Measurements from ENCODE around the gene KRTAP5-9. TPM values are rescaled to one million over a fixed set of nuclear protein-coding genes. Genes with fewer than 3 reads are reported as not detected.
"Not testable (repeated sequence)": the region's sequence is repeated elsewhere in the genome, so short reads cannot be mapped to it uniquely, and the experiment has no call there.

KRTAP5-9 gene
- polyA plus RNA-seq, 1 donor (not counting 4 experiments of a cell fraction or from before 2014, with no cell fraction given) = 0.05 TPM

- Histone ChIP-seq H3K9ac (ENCODE audit: control insufficient read depth, extremely low read depth, insufficient read depth, low read length) (no peak overlapping the region), H3K4me2 (ENCODE audit: control insufficient read depth, extremely low read depth, insufficient read depth, low read depth, low read length) (no peak overlapping the region), H3K27ac (ENCODE audit: control insufficient read depth, insufficient read depth, low read length) (no peak overlapping the region), H3K36me3 (ENCODE audit: control insufficient read depth in 2 of 2, extremely low read depth in 1 of 2, insufficient read depth in 2 of 2, low read length in 2 of 2) (no peaks in the 10 kb centered on the region), H3K4me3 (ENCODE audit: control insufficient read depth in 2 of 3, extremely low read depth in 1 of 3, insufficient read depth in 2 of 3, low read depth in 1 of 3, low read length in 3 of 3) (no peak overlapping the region), H3K27me3 (ENCODE audit: control insufficient read depth, extremely low read depth, insufficient read depth, low read length) (peaks cover 5% of the 10 kb centered on the region), H3K9me3 (ENCODE audit: control insufficient read depth, low read depth, low read length) (no peaks in the 10 kb centered on the region), H3K79me2 (ENCODE audit: control insufficient read depth, insufficient read depth, low read length) (no peaks in the 10 kb centered on the region), H2AFZ (ENCODE audit: control insufficient read depth, low read length) (no peak overlapping the region), H4K20me1 (ENCODE audit: control insufficient read depth, extremely low read depth, insufficient read depth, low read length) (no peaks in the 10 kb centered on the region), H3K9me1 (ENCODE audit: control insufficient read depth, extremely low read depth, insufficient read depth, low read length) (no peaks in the 10 kb centered on the region), H3K4me1 (ENCODE audit: control insufficient read depth, extremely low read depth, insufficient read depth, low read length) (no peaks in the 10 kb centered on the region)
- TF ChIP-seq EZH2 (IDR thresholded peaks at IDR 0.05; ENCODE audit: low read length) (no peak), CTCF (optimal IDR thresholded peaks at IDR 0.05 in 1 of 3, IDR thresholded peaks at IDR 0.05 in 1 of 3, conservative IDR thresholded peaks at IDR 0.05 in 1 of 3; ENCODE audit: extremely low read depth in 1 of 3, insufficient read depth in 2 of 3, low read length in 3 of 3) (no peak)
- dilution Hi-C loops (cut with MboI; ENCODE audit: extremely low pct_ligation_motif_present, low sequenced_read_pairs) = no loop called here
- no peak for FAIRE-seq
- no peak for DNase-seq (ENCODE audit: low read depth, low spot score)
Measured at GRCh38 chr11:71577469-71578004, 29.3 kb downstream of the KRTAP5-9 start.

- H3K9ac ChIP-seq (ENCODE audit: control insufficient read depth, extremely low read depth, insufficient read depth, low read length); H3K4me3 ChIP-seq (ENCODE audit: control insufficient read depth in 2 of 3, extremely low read depth in 1 of 3, insufficient read depth in 2 of 3, low read depth in 1 of 3, low read length in 3 of 3); H3K27ac ChIP-seq (ENCODE audit: control insufficient read depth, insufficient read depth, low read length); H3K9me3 ChIP-seq (ENCODE audit: control insufficient read depth, low read depth, low read length); DNase-seq (ENCODE audit: low read depth, low spot score); H4K20me1 ChIP-seq (ENCODE audit: control insufficient read depth, extremely low read depth, insufficient read depth, low read length); H3K4me1 ChIP-seq (ENCODE audit: control insufficient read depth, extremely low read depth, insufficient read depth, low read length); H3K79me2 ChIP-seq (ENCODE audit: control insufficient read depth, insufficient read depth, low read length); H3K27me3 ChIP-seq (ENCODE audit: control insufficient read depth, extremely low read depth, insufficient read depth, low read length); H2AFZ ChIP-seq (ENCODE audit: control insufficient read depth, low read length); dilution Hi-C loops (cut with MboI; ENCODE audit: extremely low pct_ligation_motif_present, low sequenced_read_pairs); H3K9me1 ChIP-seq (ENCODE audit: control insufficient read depth, extremely low read depth, insufficient read depth, low read length); H3K36me3 ChIP-seq (ENCODE audit: control insufficient read depth in 2 of 2, extremely low read depth in 1 of 2, insufficient read depth in 2 of 2, low read length in 2 of 2); FAIRE-seq; H3K4me2 ChIP-seq (ENCODE audit: control insufficient read depth, extremely low read depth, insufficient read depth, low read depth, low read length): not testable (repeated sequence)
Measured at GRCh38 chr11:71579513-71579912, 31.3 kb downstream of the KRTAP5-9 start.

Data from keratinocyte (primary cell).